Esophagus squamous epithelium (tissue), 5 donors: ENCODE measurements around the gene DTX1. TPM values are rescaled to one million over a fixed set of nuclear protein-coding genes. Genes with fewer than 3 reads are reported as not detected.

Source experiments
- DNase-seq: peaks from one replicate; lab custom pipeline; 2025; lab: John Stamatoyannopoulos, UW
- H3K27ac ChIP-seq, 4 donors: fragments of 200-600 bp; sonication (generic); one replicate each; pipeline ENCODE4 v1.5.1; 2016 to 2019; ENCODE audit warnings: mild to moderate bottlenecking in 1 of 4
- H3K27me3 ChIP-seq, 4 donors: fragments of 200-600 bp; sonication (generic); 1 replicate in 3 of 4; 2 replicates in 1 of 4; pipeline versions ENCODE4 v1.5.1 to v1.6.0; 2017 to 2021; ENCODE audit warnings: antibody characterized with exemption in 1 of 4
- H3K36me3 ChIP-seq, 3 donors: fragments of 200-600 bp; sonication (generic); one replicate each; pipeline ENCODE4 v1.5.1; 2016 to 2019
- H3K4me1 ChIP-seq, 3 donors: fragments of 200-600 bp; sonication (generic); one replicate each; pipeline ENCODE4 v1.5.1; 2017 to 2019
- H3K4me3 ChIP-seq, 4 donors: fragments of 200-600 bp; sonication (generic); 1 replicate in 3 of 4; 2 replicates in 1 of 4; pipeline ENCODE4 v1.5.1; 2016 to 2019; ENCODE audit warnings: mild to moderate bottlenecking in 2 of 4, moderate library complexity in 1 of 4
- H3K9me3 ChIP-seq, 3 donors: fragments of 200-600 bp; sonication (generic); one replicate each; pipeline ENCODE4 v1.5.1; 2016 to 2019
- CTCF ChIP-seq, 6 experiments: fragments of 450-650 bp in 4 of 6; fragments of 200-600 bp in 2 of 6; sonication (generic) in 2 of 6; IDR thresholded peaks; one replicate each; pipeline ENCODE4 v1.5.1; 2016 to 2019; ENCODE audit warnings: antibody characterized with exemption in 6 of 6, mild to moderate bottlenecking in 4 of 6, moderate library complexity in 4 of 6
- POLR2A ChIP-seq, 4 donors: fragments of 450-650 bp; IDR thresholded peaks; one replicate each; pipeline ENCODE4 v1.6.1; 2017; ENCODE audit warnings: antibody characterized with exemption in 4 of 4, mild to moderate bottlenecking in 4 of 4, moderate library complexity in 3 of 4
- WGBS, 2 donors: methylation state at CpG; one replicate each; pipeline ENCODE4 v1.1.5; 2018; 5-methylcytosine and 5-hydroxymethylcytosine counted together
- intact Hi-C: fragments of 100-400 bp; cut with DNase I; formaldehyde crosslinking; loops from one replicate; pipeline ENCODE4 v1.15.0; 2022
- total RNA-seq, 4 donors: library from RNA; depleted of rRNA; stranded (reverse); fragments of >200 nt; gene quantifications; one replicate each; pipeline ENCODE4 v1.1.0, GENCODE V29; 2016
- donor health status: DM: yes; HTN: yes; CAD: no.

DTX1 gene
- total RNA-seq, 4 donors from 2014 or later: 0.49 to 4.8 (median 1.8) TPM

GRCh38 chr12:113069751-113070116 is 13.2 kb downstream of the DTX1 start:
- Histone ChIP-seq H3K27me3 (peaks cover 0 to 33% (median 0%) of the 10 kb centered on the region in 4 donors), H3K4me3 (no peak overlapping the region), H3K9me3 (no peaks in the 10 kb centered on the region), H3K36me3 (no peaks in the 10 kb centered on the region), H3K27ac (peak overlapping the region in 2 of 4 donors; percentile 13 to 52), H3K4me1 (peaks cover 0 to 16% (median 0%) of the 10 kb centered on the region in 3 donors)
- no peak for DNase-seq
- TF ChIP-seq CTCF (IDR thresholded peaks at IDR 0.05) (no peak), POLR2A (IDR thresholded peaks at IDR 0.05) (no peak)
- 75% methylated on average over 4 of the region's 6 CpGs; no CpG with 5 or more reads in 1 of the 2 donors for WGBS, 2 donors
- intact Hi-C loops: no loop called here

- no peaks in the 10 kb centered on the region for H3K36me3 ChIP-seq
- intact Hi-C loops: no loop called here
- no peak for DNase-seq
- TF ChIP-seq POLR2A (IDR thresholded peaks at IDR 0.05): no peak
- no peak for TF ChIP-seq CTCF (IDR thresholded peaks at IDR 0.05)
- H3K4me1 ChIP-seq: peaks cover 0 to 16% (median 0%) of the 10 kb centered on the region in 3 donors
- 61 to 83% methylated on average over 8 of the region's 15 CpGs for WGBS, 2 donors
- no peaks in the 10 kb centered on the region for H3K9me3 ChIP-seq
- peaks cover 0 to 32% (median 0%) of the 10 kb centered on the region in 4 donors for H3K27me3 ChIP-seq
- H3K27ac ChIP-seq: peak overlapping the region in 2 of 4 donors; percentile 13 to 52
- H3K4me3 ChIP-seq: no peak overlapping the region
Observed at GRCh38 chr12:113070117-113070906, 13.8 kb downstream of the DTX1 start.

- no peaks in the 10 kb centered on the region for H3K36me3 ChIP-seq
- TF ChIP-seq CTCF (IDR thresholded peaks at IDR 0.05): no peak
- TF ChIP-seq POLR2A (IDR thresholded peaks at IDR 0.05): no peak
- no peak for DNase-seq
- H3K4me3 ChIP-seq: no peak overlapping the region
- no peaks in the 10 kb centered on the region for H3K9me3 ChIP-seq
- H3K27ac ChIP-seq: peak overlapping the region in 2 of 4 donors; percentile 60 to 76
- peaks cover 0 to 36% (median 0%) of the 10 kb centered on the region in 4 donors for H3K27me3 ChIP-seq
- 45 to 72% methylated on average over 7 to 8 of the region's 21 CpGs for WGBS, 2 donors
- H3K4me1 ChIP-seq: peaks cover 0 to 16% (median 0%) of the 10 kb centered on the region in 3 donors
- intact Hi-C loops: no loop called here
Observed at GRCh38 chr12:113071135-113072112, 14.9 kb downstream of the DTX1 start.

- intact Hi-C loops: no loop called here
- TF ChIP-seq POLR2A (IDR thresholded peaks at IDR 0.05) (no peak), CTCF (IDR thresholded peaks at IDR 0.05) (no peak)
- WGBS, 2 donors: 72 to 82% methylated on average over 2 to 3 of the region's 3 CpGs
Observed at GRCh38 chr12:113072136-113072535, 15.6 kb downstream of the DTX1 start.

More at GRCh38 chr12:113072136-113072535, 15.6 kb downstream of the DTX1 start:
- Histone ChIP-seq H3K9me3 (no peaks in the 10 kb centered on the region), H3K4me1 (peaks cover 0 to 16% (median 0%) of the 10 kb centered on the region in 3 donors), H3K36me3 (no peaks in the 10 kb centered on the region), H3K27me3 (peaks cover 0 to 39% (median 0%) of the 10 kb centered on the region in 4 donors), H3K4me3 (no peak overlapping the region), H3K27ac (peak overlapping the region in 1 of 4 donors; percentile 76)
- no peak for DNase-seq
